Measurements from ENCODE around the gene PRKN.

DNA sequence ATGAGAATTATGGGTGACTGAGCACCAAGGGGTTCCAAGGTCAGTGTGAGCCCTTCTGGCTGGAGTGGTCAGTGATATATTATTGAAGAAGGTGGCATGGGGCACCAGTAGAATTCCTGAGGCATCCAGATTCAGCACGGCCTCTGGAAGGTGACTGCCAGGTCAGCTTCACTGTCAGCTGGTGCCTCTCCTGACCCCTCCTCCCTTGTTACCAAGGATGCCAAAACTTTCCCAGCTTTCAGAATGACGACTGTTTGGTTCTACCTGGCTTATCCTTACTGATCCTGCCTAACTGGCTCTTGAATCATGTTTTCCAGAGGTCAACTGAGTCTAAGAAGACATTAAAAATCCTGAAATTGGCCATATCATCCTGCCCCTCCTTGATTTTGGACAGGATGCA is 1264.5 kb downstream of the PRKN start:
- TF ChIP-seq GATA3 (IDR thresholded peaks at IDR 0.05; ENCODE audit: low read depth, low read length) (no peak), GATA2 (IDR thresholded peaks at IDR 0.05; ENCODE audit: low read depth, low read length) (no peak)
